PFSK-1 (cell line): ENCODE data around the gene YPEL5.

Experiments
- FOXP2 ChIP-seq: optimal IDR thresholded peaks from 2 replicates; pipeline ENCODE3; 2011; ENCODE audit warnings: borderline replicate concordance, control low read depth, inconsistent platforms; ENCODE audit not compliant: insufficient read depth; ENCODE audit errors: extremely low read length, extremely low read depth
- POLR2AphosphoS5 ChIP-seq: IDR thresholded peaks from 2 replicates; pipeline ENCODE4 v1.6.1; 2012; ENCODE audit warnings: low read depth, mild to moderate bottlenecking, control low read depth, low read length, moderate library complexity
- SIN3A ChIP-seq: IDR thresholded peaks from 2 replicates; pipeline ENCODE4 v1.6.1; 2012; ENCODE audit warnings: mild to moderate bottlenecking, low read length, moderate library complexity, borderline replicate concordance; ENCODE audit not compliant: insufficient read depth
- TAF1 ChIP-seq: IDR thresholded peaks from 2 replicates; pipeline ENCODE4 v1.6.1; 2012; ENCODE audit warnings: low read length, control low read depth, borderline replicate concordance; ENCODE audit not compliant: insufficient read depth
- TF ChIP-seq, protein P1 (sequence below), 2 experiments: IDR thresholded peaks; 2 replicates each; pipeline versions ENCODE4 v1.6.1 to v1.8.0; 2011 to 2012; ENCODE audit warnings: low read depth in 2 of 2, low read length in 2 of 2, control low read depth in 1 of 2, inconsistent platforms in 1 of 2, mild to moderate bottlenecking in 1 of 2, moderate library complexity in 1 of 2; ENCODE audit not compliant: insufficient read depth in 1 of 2

YPEL5 gene

DNA sequence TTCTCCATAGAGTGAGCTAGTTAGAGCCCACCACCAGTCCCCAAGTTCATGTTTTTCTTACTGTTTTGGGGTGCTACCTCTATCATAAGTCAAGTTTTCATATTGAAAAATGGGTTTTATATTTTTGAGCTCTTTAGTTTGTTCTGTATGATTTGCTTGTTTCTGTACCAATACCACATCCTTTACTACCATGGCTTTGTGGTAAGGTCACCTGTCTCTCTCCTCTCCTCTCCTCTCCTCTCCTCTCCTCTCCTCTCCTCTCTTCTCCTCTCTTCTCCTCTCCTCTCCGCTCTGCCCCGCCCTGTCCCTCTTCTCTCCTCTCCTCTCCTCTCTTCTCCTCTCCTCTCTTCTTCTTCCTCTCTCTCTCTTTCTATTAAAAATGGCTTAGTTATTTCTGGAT is 62.4 kb downstream of the YPEL5 start:
- TF ChIP-seq FOXP2 = no peak
- TF ChIP-seq SIN3A = no peak
- no peak for TF ChIP-seq TAF1
- TF ChIP-seq, protein P1, sequence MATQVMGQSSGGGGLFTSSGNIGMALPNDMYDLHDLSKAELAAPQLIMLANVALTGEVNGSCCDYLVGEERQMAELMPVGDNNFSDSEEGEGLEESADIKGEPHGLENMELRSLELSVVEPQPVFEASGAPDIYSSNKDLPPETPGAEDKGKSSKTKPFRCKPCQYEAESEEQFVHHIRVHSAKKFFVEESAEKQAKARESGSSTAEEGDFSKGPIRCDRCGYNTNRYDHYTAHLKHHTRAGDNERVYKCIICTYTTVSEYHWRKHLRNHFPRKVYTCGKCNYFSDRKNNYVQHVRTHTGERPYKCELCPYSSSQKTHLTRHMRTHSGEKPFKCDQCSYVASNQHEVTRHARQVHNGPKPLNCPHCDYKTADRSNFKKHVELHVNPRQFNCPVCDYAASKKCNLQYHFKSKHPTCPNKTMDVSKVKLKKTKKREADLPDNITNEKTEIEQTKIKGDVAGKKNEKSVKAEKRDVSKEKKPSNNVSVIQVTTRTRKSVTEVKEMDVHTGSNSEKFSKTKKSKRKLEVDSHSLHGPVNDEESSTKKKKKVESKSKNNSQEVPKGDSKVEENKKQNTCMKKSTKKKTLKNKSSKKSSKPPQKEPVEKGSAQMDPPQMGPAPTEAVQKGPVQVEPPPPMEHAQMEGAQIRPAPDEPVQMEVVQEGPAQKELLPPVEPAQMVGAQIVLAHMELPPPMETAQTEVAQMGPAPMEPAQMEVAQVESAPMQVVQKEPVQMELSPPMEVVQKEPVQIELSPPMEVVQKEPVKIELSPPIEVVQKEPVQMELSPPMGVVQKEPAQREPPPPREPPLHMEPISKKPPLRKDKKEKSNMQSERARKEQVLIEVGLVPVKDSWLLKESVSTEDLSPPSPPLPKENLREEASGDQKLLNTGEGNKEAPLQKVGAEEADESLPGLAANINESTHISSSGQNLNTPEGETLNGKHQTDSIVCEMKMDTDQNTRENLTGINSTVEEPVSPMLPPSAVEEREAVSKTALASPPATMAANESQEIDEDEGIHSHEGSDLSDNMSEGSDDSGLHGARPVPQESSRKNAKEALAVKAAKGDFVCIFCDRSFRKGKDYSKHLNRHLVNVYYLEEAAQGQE (IDR thresholded peaks at IDR 0.05; ENCODE audit: insufficient read depth in 1 of 2, low read depth in 2 of 2, low read length in 2 of 2) = no peak
- no peak for TF ChIP-seq POLR2AphosphoS5
